Endothelial cell of umbilical vein (primary cell): ENCODE measurements around the gene CHAC2. TPM values are rescaled to one million over a fixed set of nuclear protein-coding genes. Genes with fewer than 3 reads are reported as not detected.

Experiments used
- BruUV-seq: library from RNA; stranded (reverse); fragments of 400-500 nt; replicated peaks from 2 replicates; lab custom pipeline; 2021; lab: Mats Ljungman, UMichigan
- CTCF ChIA-PET: fragments of 300-600, 350-600 bp; sonication (Branson Sonifier 250); formaldehyde crosslinking; loops from one replicate; lab custom pipeline; 2021; ENCODE audit warnings: antibody characterized with exemption, inconsistent platforms; lab: Charles Lee
- POLR2A ChIA-PET: fragments of 300-600, 350-600 bp; sonication (Branson Sonifier 250); formaldehyde crosslinking; loops from one replicate; lab custom pipeline; 2021; ENCODE audit warnings: antibody characterized with exemption, inconsistent platforms; lab: Charles Lee
- DNase-seq: peaks from one replicate; pipeline ENCODE4 v3.0.0-alpha.2; 2011; ENCODE audit warnings: low read depth, low spot score
- FAIRE-seq: peaks from 2 replicates; lab custom pipeline; 2011; peaks lifted over from hg19 to GRCh38; lab: Jason Lieb, UNC
- H2AFZ ChIP-seq: 2 replicates; pipeline ENCODE4 v1.6.0; 2012; ENCODE audit warnings: low read depth, low read length, control low read depth, inconsistent platforms
- H3K27ac ChIP-seq: 2 replicates; pipeline ENCODE4 v1.5.1; 2011; ENCODE audit warnings: low read depth, mild to moderate bottlenecking, control low read depth, low read length, moderate library complexity; ENCODE audit not compliant: insufficient read depth
- H3K27me3 ChIP-seq, 2 experiments: 2 replicates each; pipeline versions ENCODE4 v1.6.0 to v1.6.1; 2011; ENCODE audit warnings: low read length in 2 of 2, mixed read lengths in 1 of 2; ENCODE audit not compliant: control insufficient read depth in 2 of 2, insufficient read depth in 2 of 2
- H3K36me3 ChIP-seq, 2 experiments: 2 replicates in 1 of 2; 3 replicates in 1 of 2; pipeline ENCODE4 v1.5.1; 2011; ENCODE audit warnings: low read length in 2 of 2, mild to moderate bottlenecking in 1 of 2, moderate library complexity in 1 of 2; ENCODE audit not compliant: control insufficient read depth in 2 of 2, insufficient read depth in 2 of 2; ENCODE audit errors: extremely low read depth in 1 of 2
- H3K4me1 ChIP-seq: 3 replicates; pipeline ENCODE4 v1.5.1; 2011; ENCODE audit warnings: mild to moderate bottlenecking, low read length; ENCODE audit not compliant: control insufficient read depth, insufficient read depth; ENCODE audit errors: extremely low read depth
- H3K4me2 ChIP-seq: 2 replicates; pipeline ENCODE4 v1.6.1; 2011; ENCODE audit warnings: low read length, control low read depth, mixed read lengths; ENCODE audit not compliant: insufficient read depth
- H3K4me3 ChIP-seq, 3 experiments: fragments of 200-600 bp in 1 of 3; sonication (generic), shearing (Covaris generic) in 1 of 3; replicated peaks in 1 of 3; 2 replicates each; pipeline ENCODE4 v1.5.1; 2011 to 2016; ENCODE audit warnings: control low read depth in 3 of 3, low read length in 3 of 3, mild to moderate bottlenecking in 2 of 3, inconsistent platforms in 1 of 3, low read depth in 1 of 3, moderate library complexity in 1 of 3; ENCODE audit not compliant: insufficient read depth in 1 of 3
- H3K79me2 ChIP-seq: 2 replicates; pipeline ENCODE4 v1.6.0; 2012; ENCODE audit warnings: low read length, inconsistent platforms; ENCODE audit not compliant: control insufficient read depth, insufficient read depth
- H3K9ac ChIP-seq: replicated peaks from 2 replicates; pipeline ENCODE3; 2011; ENCODE audit warnings: low read length, control low read depth; ENCODE audit not compliant: insufficient read depth; ENCODE audit errors: extremely low read depth
- H3K9me1 ChIP-seq: replicated peaks from 3 replicates; pipeline ENCODE4 v1.6.0; 2011; ENCODE audit warnings: mild to moderate bottlenecking, low read length; ENCODE audit not compliant: control insufficient read depth, insufficient read depth; ENCODE audit errors: extremely low read depth
- H3K9me3 ChIP-seq: replicated peaks from 2 replicates; pipeline ENCODE4 v1.5.1; 2012; ENCODE audit warnings: low read length, inconsistent platforms; ENCODE audit not compliant: control insufficient read depth, insufficient read depth
- H4K20me1 ChIP-seq: replicated peaks from 2 replicates; pipeline ENCODE3; 2011; ENCODE audit warnings: mild to moderate bottlenecking, low read length; ENCODE audit not compliant: control insufficient read depth, insufficient read depth; ENCODE audit errors: extremely low read depth
- EZH2 ChIP-seq: IDR thresholded peaks from 2 replicates; pipeline ENCODE4 v1.6.1; 2012; ENCODE audit warnings: borderline replicate concordance, low read depth, mild to moderate bottlenecking, moderate library complexity, low read length, inconsistent platforms; ENCODE audit not compliant: severe bottlenecking
- FOS ChIP-seq: IDR thresholded peaks from 2 replicates; pipeline ENCODE4 v1.6.1; 2011; ENCODE audit warnings: mild to moderate bottlenecking, low read length, moderate library complexity, borderline replicate concordance; ENCODE audit not compliant: insufficient read depth
- GATA2 ChIP-seq: IDR thresholded peaks from 2 replicates; pipeline ENCODE4 v1.7.0; 2011; ENCODE audit warnings: low read depth, mild to moderate bottlenecking, moderate library complexity, mixed read lengths, low read length; ENCODE audit not compliant: insufficient read length, insufficient read depth
- JUN ChIP-seq: IDR thresholded peaks from 2 replicates; pipeline ENCODE4 v1.6.1; 2011; ENCODE audit warnings: borderline replicate concordance, low read depth; ENCODE audit not compliant: insufficient read length, insufficient read depth
- MYC ChIP-seq: IDR thresholded peaks from one replicate; pipeline ENCODE4 v1.6.1; 2011; ENCODE audit warnings: mild to moderate bottlenecking, low read depth, low read length
- POLR2A ChIP-seq: IDR thresholded peaks from 2 replicates; pipeline ENCODE4 v1.6.1; 2012; ENCODE audit warnings: low read depth, mild to moderate bottlenecking, control low read depth, low read length
- POLR2AphosphoS5 ChIP-seq: IDR thresholded peaks from 2 replicates; pipeline ENCODE4 v1.6.1; 2012; ENCODE audit warnings: low read depth, mild to moderate bottlenecking, control low read depth, low read length, moderate library complexity; ENCODE audit not compliant: insufficient read depth
- dilution Hi-C: fragments of 300-500 bp; cut with MboI; formaldehyde crosslinking; loops from one replicate; pipeline ENCODE4 v1.15.0; 2019; ENCODE audit warnings: low sequenced_read_pairs; ENCODE audit not compliant: extremely low pct_ligation_motif_present
- intact Hi-C: fragments of 100-400 bp; cut with micrococcal nuclease; formaldehyde crosslinking; loops from one replicate; pipeline ENCODE4 v1.10.0; 2022
- polyA plus RNA-seq, 4 experiments: library from polyadenylated mRNA; depleted of rRNA in 3 of 4; stranded (reverse) in 3 of 4; unstranded in 1 of 4; fragments of >200 nt; gene quantifications; 2 replicates each; pipeline versions ENCODE4 v1.2.1 to v1.2.3, GENCODE V29; 2011 to 2012; ENCODE audit warnings: missing spikeins in 1 of 4
- total RNA-seq: library from RNA; stranded (reverse); gene quantifications from 2 replicates; pipeline ENCODE4 v1.2.3, GENCODE V29; 2021
- TF ChIP-seq, protein P1 (sequence below): IDR thresholded peaks from 2 replicates; pipeline ENCODE4 v1.6.1; 2011; ENCODE audit not compliant: insufficient read depth, insufficient read length
- TF ChIP-seq, protein P2 (sequence below), 2 donors: IDR thresholded peaks; 1 replicate in 1 of 2; 2 replicates in 1 of 2; pipeline ENCODE4 v1.5.1; 2011; ENCODE audit warnings: low read length in 2 of 2, mild to moderate bottlenecking in 2 of 2, moderate library complexity in 2 of 2, control low read depth in 1 of 2, inconsistent platforms in 1 of 2, low read depth in 1 of 2; ENCODE audit not compliant: insufficient read depth in 1 of 2; ENCODE audit errors: extremely low read depth in 1 of 2

The CHAC2 gene
- total and polyA plus RNA-seq, 2 donors (not counting 3 experiments of a cell fraction or from before 2014, with no cell fraction given) = 3.4 to 8.3 TPM

DNA sequence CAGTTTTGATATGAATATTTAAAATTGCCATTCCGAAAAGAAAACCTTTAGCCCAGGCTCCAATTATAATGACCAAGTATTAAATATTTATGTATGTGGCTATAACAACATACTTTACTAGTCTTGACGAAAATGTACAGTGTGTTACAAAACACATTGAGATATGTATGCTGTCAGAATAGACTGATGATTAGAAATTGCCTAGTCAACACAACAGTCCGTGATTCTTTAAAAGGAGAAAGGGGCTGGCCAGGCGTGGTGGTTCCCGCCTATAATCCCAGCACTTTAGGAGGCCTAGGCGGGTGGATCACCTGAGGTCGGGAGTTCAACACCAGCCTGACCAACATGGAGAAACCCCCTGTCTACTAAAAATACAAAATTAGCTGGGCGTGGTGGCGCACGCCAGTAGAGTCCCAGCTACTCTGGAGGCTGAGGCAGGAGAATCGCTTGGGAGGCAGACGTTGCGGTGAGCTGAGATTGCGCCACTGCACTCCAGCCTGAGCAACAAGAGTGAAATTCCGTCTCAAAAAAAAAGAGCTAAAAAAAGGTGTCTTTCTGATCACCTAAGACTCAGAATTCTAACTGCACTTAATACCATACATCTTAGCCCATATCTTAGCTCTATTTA, 1.8 kb downstream of the CHAC2 start:
- H3K9me3 ChIP-seq = no peaks in the 10 kb centered on the region
- H3K9me1 ChIP-seq = no peaks in the 10 kb centered on the region
- dilution Hi-C loops = no loop called here
- H3K4me3 ChIP-seq = no peak overlapping the region
- peaks cover 30% of the 10 kb centered on the region for H3K79me2 ChIP-seq
- H3K9ac ChIP-seq = no peak overlapping the region
- H2AFZ ChIP-seq = no peak overlapping the region
- ChIA-PET POLR2A (no interaction called here), CTCF (interaction anchor here (0.6 to 2.7 kb wide), 3 partner anchors 13 to 1331 kb away, joined by 3 to 13 read pairs (median 5); partner anchors contain the start of genes ASB3 and ERLEC1)
- H3K27me3 ChIP-seq = no peaks in the 10 kb centered on the region
- TF ChIP-seq, protein P1, sequence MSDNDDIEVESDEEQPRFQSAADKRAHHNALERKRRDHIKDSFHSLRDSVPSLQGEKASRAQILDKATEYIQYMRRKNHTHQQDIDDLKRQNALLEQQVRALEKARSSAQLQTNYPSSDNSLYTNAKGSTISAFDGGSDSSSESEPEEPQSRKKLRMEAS = no peak
- TF ChIP-seq MYC (no peak), JUN (no peak), POLR2AphosphoS5 (no peak), GATA2 (no peak), POLR2A (no peak), EZH2 (no peak), FOS (no peak)
- TF ChIP-seq, protein P2, sequence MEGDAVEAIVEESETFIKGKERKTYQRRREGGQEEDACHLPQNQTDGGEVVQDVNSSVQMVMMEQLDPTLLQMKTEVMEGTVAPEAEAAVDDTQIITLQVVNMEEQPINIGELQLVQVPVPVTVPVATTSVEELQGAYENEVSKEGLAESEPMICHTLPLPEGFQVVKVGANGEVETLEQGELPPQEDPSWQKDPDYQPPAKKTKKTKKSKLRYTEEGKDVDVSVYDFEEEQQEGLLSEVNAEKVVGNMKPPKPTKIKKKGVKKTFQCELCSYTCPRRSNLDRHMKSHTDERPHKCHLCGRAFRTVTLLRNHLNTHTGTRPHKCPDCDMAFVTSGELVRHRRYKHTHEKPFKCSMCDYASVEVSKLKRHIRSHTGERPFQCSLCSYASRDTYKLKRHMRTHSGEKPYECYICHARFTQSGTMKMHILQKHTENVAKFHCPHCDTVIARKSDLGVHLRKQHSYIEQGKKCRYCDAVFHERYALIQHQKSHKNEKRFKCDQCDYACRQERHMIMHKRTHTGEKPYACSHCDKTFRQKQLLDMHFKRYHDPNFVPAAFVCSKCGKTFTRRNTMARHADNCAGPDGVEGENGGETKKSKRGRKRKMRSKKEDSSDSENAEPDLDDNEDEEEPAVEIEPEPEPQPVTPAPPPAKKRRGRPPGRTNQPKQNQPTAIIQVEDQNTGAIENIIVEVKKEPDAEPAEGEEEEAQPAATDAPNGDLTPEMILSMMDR (IDR thresholded peaks at IDR 0.05; ENCODE audit: extremely low read depth in 1 of 2, insufficient read depth in 1 of 2, low read depth in 1 of 2, low read length in 2 of 2) = no peak
- intact Hi-C loops = no loop called here
- no peak overlapping the region for H3K27ac ChIP-seq
- no peaks in the 10 kb centered on the region for H4K20me1 ChIP-seq
- BruUV-seq = no TSS peak
- DNase-seq (no peak), FAIRE-seq (no peak)
- H3K4me2 ChIP-seq = no peak overlapping the region
- no peaks in the 10 kb centered on the region for H3K36me3 ChIP-seq
- peaks cover 12% of the 10 kb centered on the region for H3K4me1 ChIP-seq
